GM12878 (cell line): ENCODE results near the gene SRBD1. TPM values are rescaled to one million over a fixed set of nuclear protein-coding genes. Genes with fewer than 3 reads are reported as not detected.

ENCODE experiments used
- CBX5 ChIP-seq: sonication (generic); IDR thresholded peaks from 2 replicates; pipeline ENCODE4 v1.6.1; 2016; ENCODE audit warnings: low read depth, moderate library complexity, mild to moderate bottlenecking, inconsistent platforms
- EZH2 ChIP-seq: IDR thresholded peaks from 2 replicates; pipeline ENCODE4 v1.6.1; 2012; ENCODE audit warnings: low read depth, mild to moderate bottlenecking, control low read depth, inconsistent platforms, low read length, borderline replicate concordance; ENCODE audit not compliant: control insufficient read depth
- GABPA ChIP-seq: IDR thresholded peaks from 2 replicates; pipeline ENCODE4 v1.6.1; 2014; ENCODE audit warnings: antibody characterized with exemption, low read depth, mild to moderate bottlenecking, inconsistent platforms
- HDAC2 ChIP-seq: fragments of 200-600 bp; sonication (generic); IDR thresholded peaks from 2 replicates; pipeline ENCODE4 v1.6.1; 2017
- NR2F1 ChIP-seq: fragments of 450-650 bp; conservative IDR thresholded peaks from 2 replicates; pipeline ENCODE4 v1.6.1; 2017; ENCODE audit warnings: mild to moderate bottlenecking
- polyA plus RNA-seq, 11 experiments: library from polyadenylated mRNA; depleted of rRNA in 4 of 11; unstranded in 6 of 11; stranded (reverse) in 5 of 11; fragments of >200 nt; fragmentation: Nextera tagmentation in 4 of 11; fragmentation: Illumina TruSeq in 1 of 11; extraction: Ambion mirVana in 4 of 11; extraction: Trizol in 1 of 11; gene quantifications; 1 replicate in 1 of 11; 2 replicates in 10 of 11; pipeline versions ENCODE4 v1.2.1 to v1.2.3, GENCODE V29; 2011 to 2016; ENCODE audit warnings: inconsistent platforms in 2 of 11, missing spikeins in 2 of 11, low read depth in 1 of 11
- total RNA-seq, 4 experiments: library from RNA; depleted of rRNA in 3 of 4; stranded (reverse); fragments of >200 nt in 3 of 4; fragmentation: Illumina TruSeq in 1 of 4; extraction: Trizol in 1 of 4; gene quantifications; 2 replicates each; pipeline versions ENCODE4 v1.2.1 to v1.2.3, GENCODE V29; 2013 to 2021
- TF ChIP-seq, protein P1 (sequence below): fragments of 450-650 bp; IDR thresholded peaks from 2 replicates; pipeline ENCODE4 v1.6.1; 2018; ENCODE audit warnings: borderline replicate concordance, mild to moderate bottlenecking; ENCODE audit not compliant: partially characterized antibody
- TF ChIP-seq, protein P2 (sequence below): fragments of 450-650 bp; IDR thresholded peaks from 2 replicates; pipeline ENCODE4 v1.6.1; 2017; ENCODE audit warnings: mild to moderate bottlenecking, moderate library complexity

Gene SRBD1
- total and polyA plus RNA-seq, 10 of the 15 experiments (the other 5 are each of a cell fraction or from before 2014, with no cell fraction given) = 9.7 to 33.1 (median 20.1) TPM

GRCh38 chr2:45370369-45370768 lies 240.7 kb downstream of the SRBD1 start (continued):
- TF ChIP-seq HDAC2 (no peak), EZH2 (no peak), CBX5 (no peak), NR2F1 (no peak), GABPA (no peak)
- TF ChIP-seq, protein P1, sequence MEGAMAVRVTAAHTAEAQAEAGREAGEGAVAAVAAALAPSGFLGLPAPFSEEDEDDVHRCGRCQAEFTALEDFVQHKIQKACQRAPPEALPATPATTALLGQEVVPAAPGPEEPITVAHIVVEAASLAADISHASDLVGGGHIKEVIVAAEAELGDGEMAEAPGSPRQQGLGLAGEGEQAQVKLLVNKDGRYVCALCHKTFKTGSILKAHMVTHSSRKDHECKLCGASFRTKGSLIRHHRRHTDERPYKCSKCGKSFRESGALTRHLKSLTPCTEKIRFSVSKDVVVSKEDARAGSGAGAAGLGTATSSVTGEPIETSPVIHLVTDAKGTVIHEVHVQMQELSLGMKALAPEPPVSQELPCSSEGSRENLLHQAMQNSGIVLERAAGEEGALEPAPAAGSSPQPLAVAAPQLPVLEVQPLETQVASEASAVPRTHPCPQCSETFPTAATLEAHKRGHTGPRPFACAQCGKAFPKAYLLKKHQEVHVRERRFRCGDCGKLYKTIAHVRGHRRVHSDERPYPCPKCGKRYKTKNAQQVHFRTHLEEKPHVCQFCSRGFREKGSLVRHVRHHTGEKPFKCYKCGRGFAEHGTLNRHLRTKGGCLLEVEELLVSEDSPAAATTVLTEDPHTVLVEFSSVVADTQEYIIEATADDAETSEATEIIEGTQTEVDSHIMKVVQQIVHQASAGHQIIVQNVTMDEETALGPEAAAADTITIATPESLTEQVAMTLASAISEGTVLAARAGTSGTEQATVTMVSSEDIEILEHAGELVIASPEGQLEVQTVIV = no peak
- TF ChIP-seq, protein P2, sequence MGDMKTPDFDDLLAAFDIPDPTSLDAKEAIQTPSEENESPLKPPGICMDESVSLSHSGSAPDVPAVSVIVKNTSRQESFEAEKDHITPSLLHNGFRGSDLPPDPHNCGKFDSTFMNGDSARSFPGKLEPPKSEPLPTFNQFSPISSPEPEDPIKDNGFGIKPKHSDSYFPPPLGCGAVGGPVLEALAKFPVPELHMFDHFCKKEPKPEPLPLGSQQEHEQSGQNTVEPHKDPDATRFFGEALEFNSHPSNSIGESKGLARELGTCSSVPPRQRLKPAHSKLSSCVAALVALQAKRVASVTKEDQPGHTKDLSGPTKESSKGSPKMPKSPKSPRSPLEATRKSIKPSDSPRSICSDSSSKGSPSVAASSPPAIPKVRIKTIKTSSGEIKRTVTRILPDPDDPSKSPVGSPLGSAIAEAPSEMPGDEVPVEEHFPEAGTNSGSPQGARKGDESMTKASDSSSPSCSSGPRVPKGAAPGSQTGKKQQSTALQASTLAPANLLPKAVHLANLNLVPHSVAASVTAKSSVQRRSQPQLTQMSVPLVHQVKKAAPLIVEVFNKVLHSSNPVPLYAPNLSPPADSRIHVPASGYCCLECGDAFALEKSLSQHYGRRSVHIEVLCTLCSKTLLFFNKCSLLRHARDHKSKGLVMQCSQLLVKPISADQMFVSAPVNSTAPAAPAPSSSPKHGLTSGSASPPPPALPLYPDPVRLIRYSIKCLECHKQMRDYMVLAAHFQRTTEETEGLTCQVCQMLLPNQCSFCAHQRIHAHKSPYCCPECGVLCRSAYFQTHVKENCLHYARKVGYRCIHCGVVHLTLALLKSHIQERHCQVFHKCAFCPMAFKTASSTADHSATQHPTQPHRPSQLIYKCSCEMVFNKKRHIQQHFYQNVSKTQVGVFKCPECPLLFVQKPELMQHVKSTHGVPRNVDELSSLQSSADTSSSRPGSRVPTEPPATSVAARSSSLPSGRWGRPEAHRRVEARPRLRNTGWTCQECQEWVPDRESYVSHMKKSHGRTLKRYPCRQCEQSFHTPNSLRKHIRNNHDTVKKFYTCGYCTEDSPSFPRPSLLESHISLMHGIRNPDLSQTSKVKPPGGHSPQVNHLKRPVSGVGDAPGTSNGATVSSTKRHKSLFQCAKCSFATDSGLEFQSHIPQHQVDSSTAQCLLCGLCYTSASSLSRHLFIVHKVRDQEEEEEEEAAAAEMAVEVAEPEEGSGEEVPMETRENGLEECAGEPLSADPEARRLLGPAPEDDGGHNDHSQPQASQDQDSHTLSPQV = no peak
